HG03354 (cell line): ENCODE data around the gene VASH2.
A peak's percentile ranks its signal among the peaks of the same experiment; 100 is the strongest.
"Not testable (repeated sequence)": the region's sequence is repeated elsewhere in the genome, so short reads cannot be mapped to it uniquely, and the experiment has no call there.

Source experiments
- ATAC-seq: cut with Tn5 transposase; IDR thresholded peaks from one replicate; pipeline ENCODE4 v1.9.1; 2021; ENCODE audit warnings: mild to moderate bottlenecking; ENCODE audit not compliant: unreplicated experiment, poor library complexity, severe bottlenecking

VASH2 gene

GRCh38 chr1:213015099-213016050, 65.0 kb downstream of the VASH2 start, which contains the start of gene ANGEL2:
ANGEL2 (minus strand) TSS chr1:213015867; CDS start chr1:213015671, 196 bp downstream.
- peak; percentile 95 for ATAC-seq

- ATAC-seq: no peak
Measured at GRCh38 chr1:213017447-213018273, 67.3 kb downstream of the VASH2 start.

- ATAC-seq: no peak
Measured at GRCh38 chr1:213019450-213019849, 69.1 kb downstream of the VASH2 start.

- ATAC-seq: no peak
Measured at GRCh38 chr1:213020016-213020415, 69.7 kb downstream of the VASH2 start.

GRCh38 chr1:213027024-213027423, 76.7 kb downstream of the VASH2 start:
- not testable (repeated sequence) for ATAC-seq

GRCh38 chr1:213032651-213033050, 82.3 kb downstream of the VASH2 start:
- no peak for ATAC-seq

GRCh38 chr1:213034713-213035112, 84.4 kb downstream of the VASH2 start:
- no peak for ATAC-seq

- no peak for ATAC-seq
Measured at GRCh38 chr1:213035573-213035972, 85.2 kb downstream of the VASH2 start.
